NB4 (cell line): ENCODE data around the gene NKAIN4.

ENCODE experiments used
- DNase-seq: peaks from one replicate; pipeline ENCODE4 v3.0.0; 2010; ENCODE audit warnings: low read depth
- H3K4me3 ChIP-seq: one replicate; pipeline ENCODE4 v1.5.1; 2011; ENCODE audit warnings: mild to moderate bottlenecking, low read depth, low read length, moderate library complexity
- CTCF ChIP-seq: IDR thresholded peaks from one replicate; pipeline ENCODE4 v1.5.1; 2012; ENCODE audit warnings: low read depth, low read length
- MAX ChIP-seq: IDR thresholded peaks from 2 replicates; pipeline ENCODE4 v1.6.1; 2011; ENCODE audit warnings: low read depth, low read length
- MYC ChIP-seq: IDR thresholded peaks from 2 replicates; pipeline ENCODE4 v1.6.1; 2011; ENCODE audit warnings: low read depth, low read length
- POLR2A ChIP-seq: IDR thresholded peaks from 2 replicates; pipeline ENCODE4 v1.6.1; 2011; ENCODE audit warnings: mild to moderate bottlenecking; ENCODE audit not compliant: insufficient read length; ENCODE audit errors: extremely low read depth

The NKAIN4 gene

GRCh38 chr20:63210011-63210605 lies 44.2 kb downstream of the NKAIN4 start:
- TF ChIP-seq POLR2A (no peak), CTCF (no peak), MAX (no peak), MYC (no peak)
- no peak overlapping the region for H3K4me3 ChIP-seq
- DNase-seq = no peak

GRCh38 chr20:63208346-63208909 lies 45.8 kb downstream of the NKAIN4 start:
- no peak for DNase-seq
- no peak overlapping the region for H3K4me3 ChIP-seq
- TF ChIP-seq POLR2A (no peak), MAX (no peak), MYC (no peak), CTCF (no peak)

GRCh38 chr20:63206878-63207277 lies 47.4 kb downstream of the NKAIN4 start:
- H3K4me3 ChIP-seq = no peak overlapping the region
- TF ChIP-seq MYC (no peak), CTCF (no peak), MAX (no peak), POLR2A (no peak)
- no peak for DNase-seq

GRCh38 chr20:63205896-63206295 lies 48.4 kb downstream of the NKAIN4 start:
- TF ChIP-seq MAX (no peak), MYC (no peak), CTCF (no peak), POLR2A (no peak)
- no peak for DNase-seq
- H3K4me3 ChIP-seq = no peak overlapping the region

- DNase-seq = no peak
- no peak overlapping the region for H3K4me3 ChIP-seq
- TF ChIP-seq MAX = no peak
- TF ChIP-seq POLR2A = no peak
- no peak for TF ChIP-seq MYC
- no peak for TF ChIP-seq CTCF
Measured at GRCh38 chr20:63204362-63204761, 49.9 kb downstream of the NKAIN4 start.
